ENCODE data around the gene SAG. TPM values are rescaled to one million over a fixed set of nuclear protein-coding genes. Genes with fewer than 3 reads are reported as not detected.

The SAG gene
- total and polyA plus RNA-seq, 2 of the 13 experiments (the other 11 are each of a cell fraction or from before 2014, with no cell fraction given), result not detected

- in situ Hi-C loops (cut with HindIII; ENCODE audit: extremely low pct_ligation_motif_present, low pct_unique_long_range_greater_than_20kb), result no loop called here
Measured at GRCh38 chr2:233367586-233367985, 60.0 kb downstream of the SAG start.

GRCh38 chr2:233368756-233369155 lies 61.1 kb downstream of the SAG start:
- H3K4me3 ChIP-seq (replicated peaks in 1 of 3; ENCODE audit: insufficient read depth in 1 of 3, low read depth in 2 of 3, low read length in 3 of 3), result no peak overlapping the region
- no peaks in the 10 kb centered on the region for H3K27me3 ChIP-seq (ENCODE audit: control insufficient read depth in 1 of 2, insufficient read depth in 2 of 2, low read length in 2 of 2)
- H3K9me3 ChIP-seq (ENCODE audit: low read length), result peaks cover 2% of the 10 kb centered on the region; the same call in 1 of the 2 replicates
- H3K4me1 ChIP-seq (ENCODE audit: insufficient read depth, low read length), result peaks cover 15% of the 10 kb centered on the region
- FAIRE-seq (no peak), DNase-seq (ENCODE audit: low spot score) (no peak), ATAC-seq (no peak)
- peaks cover 22% of the 10 kb centered on the region for H3K79me2 ChIP-seq (ENCODE audit: insufficient read depth, low read length)
- 94% methylated on average over 5 of the region's 5 CpGs for WGBS (ENCODE audit: low lambda C conversion rate)
- no TSS peak for BruUV-seq (replicated peaks)
- ChIA-PET POLR2A (no interaction called here), CTCF (ENCODE audit: low intra/inter-chr PET ratio, low total read pairs) (no interaction called here)
- H3K9ac ChIP-seq (ENCODE audit: insufficient read depth, low read depth, low read length), result no peak overlapping the region
- peaks cover under 1 to 4% of the 10 kb centered on the region in 2 experiments for H3K36me3 ChIP-seq (replicated peaks in 1 of 2; ENCODE audit: control insufficient read depth in 1 of 2, insufficient read depth in 2 of 2, low read length in 2 of 2)
- no peak overlapping the region for H3K4me2 ChIP-seq (ENCODE audit: low read depth, low read length)
- no peak overlapping the region for H3K27ac ChIP-seq (ENCODE audit: extremely low read length, insufficient read depth, low read length)
- H4K20me1 ChIP-seq (ENCODE audit: insufficient read depth, low read length), result no peaks in the 10 kb centered on the region
- in situ Hi-C loops (cut with HindIII; ENCODE audit: extremely low pct_ligation_motif_present, low pct_unique_long_range_greater_than_20kb), result no loop called here
- intact Hi-C loops (cut with micrococcal nuclease; ENCODE audit: unreplicated experiment), result no loop called here
- H2AFZ ChIP-seq (ENCODE audit: low read length), result no peak overlapping the region
- TF ChIP-seq ZNF691 (CRISPR knock-in tag; IDR thresholded peaks at IDR 0.05; ENCODE audit: borderline replicate concordance, low read depth) (no peak), ZNF10 (CRISPR knock-in tag; IDR thresholded peaks at IDR 0.05; ENCODE audit: borderline replicate concordance, low read depth) (no peak), ZNF670 (CRISPR knock-in tag; IDR thresholded peaks at IDR 0.05; ENCODE audit: borderline replicate concordance) (no peak), AFF4 (CRISPR knock-in tag; IDR thresholded peaks at IDR 0.05) (no peak), ZSCAN25 (CRISPR knock-in tag; IDR thresholded peaks at IDR 0.05) (no peak), AKNA (CRISPR knock-in tag; IDR thresholded peaks at IDR 0.05; ENCODE audit: borderline replicate concordance) (no peak), ZFYVE20 (CRISPR knock-in tag; IDR thresholded peaks at IDR 0.05; ENCODE audit: borderline replicate concordance, low read depth) (no peak)

More at GRCh38 chr2:233367586-233367985, 60.0 kb downstream of the SAG start:
- H4K20me1 ChIP-seq (ENCODE audit: insufficient read depth, low read length), result no peaks in the 10 kb centered on the region
- DNase-seq (ENCODE audit: low spot score) (no peak), FAIRE-seq (no peak), ATAC-seq (no peak)
- POLR2A ChIA-PET, result no interaction called here
- peaks cover 2 to 7% of the 10 kb centered on the region in 2 experiments; a peak in 4 of 5 replicates for H3K36me3 ChIP-seq (replicated peaks in 1 of 2; ENCODE audit: control insufficient read depth in 1 of 2, insufficient read depth in 2 of 2, low read length in 2 of 2)
- H3K4me3 ChIP-seq (replicated peaks in 1 of 3; ENCODE audit: insufficient read depth in 1 of 3, low read depth in 2 of 3, low read length in 3 of 3), result no peak overlapping the region
- TF ChIP-seq POLR2AphosphoS5 (IDR thresholded peaks at IDR 0.05; ENCODE audit: low read depth, low read length) (no peak), ZFP62 (CRISPR knock-in tag; IDR thresholded peaks at IDR 0.05) (no peak)
- H3K27me3 ChIP-seq (ENCODE audit: control insufficient read depth in 1 of 2, insufficient read depth in 2 of 2, low read length in 2 of 2), result no peaks in the 10 kb centered on the region
- peaks cover 28% of the 10 kb centered on the region for H3K79me2 ChIP-seq (ENCODE audit: insufficient read depth, low read length)
- no peak overlapping the region for H2AFZ ChIP-seq (ENCODE audit: low read length)
- H3K27ac ChIP-seq (ENCODE audit: extremely low read length, insufficient read depth, low read length), result no peak overlapping the region
- 98% methylated on average over 3 of the region's 3 CpGs for WGBS (ENCODE audit: low lambda C conversion rate)
- H3K9ac ChIP-seq (ENCODE audit: insufficient read depth, low read depth, low read length), result no peak overlapping the region
- no peak overlapping the region for H3K4me2 ChIP-seq (ENCODE audit: low read depth, low read length)
- BruUV-seq (replicated peaks), result no TSS peak
- intact Hi-C loops (cut with micrococcal nuclease; ENCODE audit: unreplicated experiment), result no loop called here
- peaks cover 17% of the 10 kb centered on the region for H3K4me1 ChIP-seq (ENCODE audit: insufficient read depth, low read length)
- CTCF ChIA-PET (ENCODE audit: low intra/inter-chr PET ratio, low total read pairs), result no interaction called here
- peaks cover 4% of the 10 kb centered on the region; the same call in 1 of the 2 replicates for H3K9me3 ChIP-seq (ENCODE audit: low read length)
